Measurements from ENCODE around the gene SMG6. TPM values are rescaled to one million over a fixed set of nuclear protein-coding genes. Genes with fewer than 3 reads are reported as not detected.

SMG6 gene
- total and polyA plus RNA-seq, 2 donors (not counting 1 experiment from before 2014, with no cell fraction given), result 10.6 to 35.5 TPM

- Histone ChIP-seq H3K4me2 (replicated peaks; ENCODE audit: low read depth, low read length, poor library complexity, severe bottlenecking) (peak overlapping the region; percentile 39), H3K27ac (ENCODE audit: low read length in 2 of 2) (peak overlapping the region; percentile 41 to 64), H3K9me3 (ENCODE audit: control extremely low read depth in 1 of 3, control insufficient read depth in 2 of 3, insufficient read depth in 1 of 3, low read length in 2 of 3) (no peaks in the 10 kb centered on the region), H3K4me1 (ENCODE audit: control insufficient read depth in 2 of 2, insufficient read depth in 2 of 2, low read length in 2 of 2) (peaks cover 28 to 39% of the 10 kb centered on the region in 2 donors), H3K79me2 (ENCODE audit: control insufficient read depth, insufficient read depth, low read length) (no peaks in the 10 kb centered on the region), H3K27me3 (replicated peaks in 1 of 4; ENCODE audit: control extremely low read depth in 1 of 4, control insufficient read depth in 3 of 4, insufficient read depth in 4 of 4, low read length in 3 of 4) (peaks cover 0 to 5% (median under 1%) of the 10 kb centered on the region in 4 experiments), H4K20me1 (ENCODE audit: control insufficient read depth, insufficient read depth, low read length, poor library complexity, severe bottlenecking) (no peaks in the 10 kb centered on the region), H3K36me3 (replicated peaks in 1 of 2; ENCODE audit: control extremely low read depth in 1 of 2, control insufficient read depth in 1 of 2, extremely low read depth in 1 of 2, insufficient read depth in 2 of 2, low read length in 1 of 2) (peaks cover 0 to 22% of the 10 kb centered on the region in 2 experiments), H3K9ac (ENCODE audit: low read length) (no peak overlapping the region), H2AFZ (ENCODE audit: insufficient read depth, low read depth, low read length, poor library complexity, severe bottlenecking) (no peak overlapping the region), H3K4me3 (ENCODE audit: control extremely low read depth in 1 of 5, extremely low read depth in 1 of 5, insufficient read depth in 1 of 5, low read depth in 2 of 5, low read length in 4 of 5) (no peak overlapping the region)
- DNase-seq, result no peak
- intact Hi-C loops (cut with micrococcal nuclease), result no loop called here
- WGBS (ENCODE audit: insufficient coverage), result 36% methylated on average over 4 of the region's 5 CpGs
- H3K27ac Mint-ChIP-seq, result peak overlapping the region; percentile 86
- TF ChIP-seq EZH2 (IDR thresholded peaks at IDR 0.05; ENCODE audit: borderline replicate concordance, insufficient read depth, low read depth, low read length, poor library complexity, severe bottlenecking), result no peak
- TF ChIP-seq CTCF (IDR thresholded peaks at IDR 0.05), result no peak
- H3K27me3 Mint-ChIP-seq, result no peaks in the 10 kb centered on the region
- peaks cover 46% of the 10 kb centered on the region for H3K4me1 Mint-ChIP-seq
- H3K4me3 Mint-ChIP-seq, result peak overlapping the region; percentile 61
- no peaks in the 10 kb centered on the region for H3K9me3 Mint-ChIP-seq (ENCODE audit: insufficient read depth)
- CTCF ChIA-PET, result interaction anchor here (0.8 to 3.8 kb wide), 6 partner anchors 8 to 182 kb away, joined by 3 to 17 read pairs (median 6); partner anchors contain the start of gene HIC1
- ATAC-seq (ENCODE audit: low read depth), result peak; percentile 3
- POLR2A ChIA-PET, result interaction anchor here (0.5 to 0.6 kb wide), 2 partner anchors 24 to 26 kb away, joined by 3 to 6 read pairs; no protein-coding TSS in a partner anchor
Measured at GRCh38 chr17:2064147-2064489, 239.5 kb downstream of the SMG6 start.

Data from B cell (primary cell).